ENCODE data around the gene MBD3.

- no peak for TF ChIP-seq CTCF (IDR thresholded peaks at IDR 0.05)
- no peak for TF ChIP-seq POLR2A (IDR thresholded peaks at IDR 0.05)
Measured at GRCh38 chr19:1572795-1573194, 19.9 kb downstream of the MBD3 start.

Measured in uterus (tissue), 2 donors.